Measurements from ENCODE around the gene PDE6B.
"Not testable (repeated sequence)": the region's sequence is repeated elsewhere in the genome, so short reads cannot be mapped to it uniquely, and the experiment has no call there.

Gene PDE6B

DNA sequence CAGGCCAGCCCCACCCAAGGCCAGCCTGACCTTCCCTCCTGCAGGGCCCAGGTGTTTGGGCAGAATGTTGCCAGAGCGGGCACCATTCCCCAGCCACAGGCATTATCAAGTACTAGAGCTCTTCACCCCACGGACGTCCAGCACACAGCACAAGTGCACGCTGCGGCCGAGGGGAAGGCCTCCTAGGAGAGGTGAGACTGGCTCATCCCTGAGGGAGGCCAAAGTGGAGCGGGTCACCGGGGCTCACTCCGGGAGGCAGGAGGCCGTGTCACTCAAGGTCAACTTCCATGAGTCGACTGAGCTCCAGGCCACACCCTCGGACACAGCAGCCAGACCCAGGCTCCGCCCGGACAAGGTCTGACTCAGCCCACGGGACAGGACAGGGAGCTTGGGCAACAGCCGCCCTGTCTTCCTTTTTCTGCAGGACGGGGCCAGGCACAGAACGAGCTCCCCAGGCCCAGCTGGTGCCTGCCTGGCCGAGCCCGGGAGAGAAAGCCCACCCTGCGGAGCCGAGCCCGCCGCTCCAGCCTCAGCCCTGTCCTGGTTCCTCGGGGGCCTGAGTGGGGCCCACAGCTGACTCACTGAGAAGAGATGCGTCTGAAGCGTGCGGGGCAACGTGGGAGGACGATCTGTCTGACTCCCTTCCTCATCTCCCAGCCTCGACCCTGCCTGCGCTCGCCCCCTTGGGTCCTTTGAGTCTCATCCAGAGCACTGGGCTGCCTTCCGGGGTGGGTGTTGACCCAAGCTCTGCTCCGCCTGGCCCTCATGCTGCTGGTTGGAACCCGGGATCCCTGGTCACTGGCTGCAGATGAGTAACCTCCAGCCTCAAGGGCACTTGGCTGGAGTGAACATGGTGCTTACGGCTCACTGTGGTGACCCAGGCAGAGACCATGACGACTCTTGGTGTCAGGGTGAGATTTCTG is 61.9 kb downstream of the PDE6B start:
- DNase-seq = no peak

GRCh38 chr4:687971-688853 is 62.8 kb downstream of the PDE6B start:
- DNase-seq = no peak

GRCh38 chr4:688854-689681 is 63.7 kb downstream of the PDE6B start, which contains the start of gene SLC49A3:
Gene SLC49A3 (minus strand): TSS chr4:689151. CDS start chr4:689127, 24 bp downstream.
- no peak for DNase-seq

DNA sequence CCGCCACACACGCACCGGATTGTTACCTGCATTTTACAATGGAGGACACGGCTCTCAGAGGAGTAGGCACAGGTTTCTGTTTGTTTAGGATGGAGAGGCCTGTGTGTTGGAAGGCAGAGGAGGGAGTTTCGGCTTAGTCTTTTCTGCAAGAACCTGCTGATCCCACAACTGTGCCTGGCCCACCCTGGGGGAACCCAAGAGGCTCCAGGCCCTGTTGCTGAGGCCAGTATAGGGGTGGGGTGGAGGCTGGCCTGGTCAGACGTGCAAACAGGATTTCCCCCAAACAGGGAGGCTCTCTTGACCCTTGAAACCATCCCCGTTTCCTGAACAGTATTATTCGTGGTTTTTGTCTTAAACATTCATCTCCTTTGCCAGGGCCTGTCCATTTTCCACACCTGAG is 64.3 kb downstream of the PDE6B start:
- no peak for DNase-seq

DNA sequence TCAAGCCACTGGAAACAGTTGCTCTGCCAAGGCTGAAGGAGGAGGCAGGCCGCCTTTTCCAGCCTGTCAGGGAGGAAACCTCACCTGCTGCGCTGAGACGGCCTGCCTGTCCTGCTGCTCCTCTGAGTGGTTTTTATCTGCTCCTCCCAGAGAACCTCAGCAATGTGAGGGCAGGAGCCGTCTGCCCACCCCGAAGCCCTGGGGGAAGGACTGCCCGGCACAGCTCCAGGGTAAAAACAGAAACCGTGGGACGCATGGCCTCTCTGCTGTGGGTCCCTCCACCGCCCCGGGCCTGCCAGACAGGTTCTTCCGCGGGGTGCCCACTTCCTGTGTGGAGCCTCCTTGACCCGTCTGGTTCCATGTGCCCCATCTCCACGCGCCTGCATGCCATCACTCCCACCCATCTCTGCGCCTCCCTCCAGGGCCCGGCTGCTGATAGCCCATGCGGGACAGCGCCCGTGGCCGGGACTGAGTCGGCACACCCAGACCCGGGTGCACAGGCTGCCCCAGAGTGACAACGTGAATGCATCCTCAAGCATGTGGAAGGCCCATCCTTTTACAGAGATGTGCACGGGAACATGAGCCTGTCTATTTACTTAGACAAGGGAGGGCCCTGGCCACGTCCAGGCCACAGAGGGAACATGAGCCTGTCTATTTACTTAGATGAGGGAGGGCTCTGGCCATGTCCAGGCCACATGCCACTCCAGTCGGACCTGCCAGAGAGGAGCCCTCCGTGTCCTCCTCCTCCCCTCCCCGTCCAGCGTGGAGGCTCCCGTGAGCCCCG is 67.6 kb downstream of the PDE6B start:
- no peak for DNase-seq

DNA sequence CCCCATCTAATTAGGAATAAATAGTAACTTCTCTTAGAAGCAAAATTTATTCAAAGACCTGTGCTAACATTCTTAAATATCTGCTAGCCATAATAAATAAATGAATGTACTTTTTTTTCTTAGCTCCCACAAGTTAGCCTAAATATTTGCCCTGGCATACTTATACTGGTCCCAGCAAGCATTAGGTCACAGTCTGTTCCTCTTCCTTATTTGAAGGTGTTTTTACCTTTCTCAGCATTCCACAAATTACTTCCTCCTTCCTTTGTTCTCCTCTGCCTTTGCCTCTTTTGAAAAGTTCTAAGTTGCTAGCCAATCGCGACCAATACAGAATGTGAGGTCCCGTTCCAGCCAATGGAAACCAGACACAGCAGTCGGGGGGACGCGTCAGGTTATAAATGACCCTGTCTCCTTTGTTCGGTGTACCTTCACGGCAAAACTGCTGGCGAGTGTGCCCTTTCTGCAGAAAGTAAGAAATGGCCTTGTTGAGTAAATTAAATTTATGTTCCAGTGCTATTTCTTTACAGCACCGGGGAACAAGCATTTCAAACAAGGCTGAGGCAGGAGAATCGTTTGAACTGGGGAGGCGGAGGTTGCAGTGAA is 69.1 kb downstream of the PDE6B start:
- not testable (repeated sequence) for DNase-seq

DNA sequence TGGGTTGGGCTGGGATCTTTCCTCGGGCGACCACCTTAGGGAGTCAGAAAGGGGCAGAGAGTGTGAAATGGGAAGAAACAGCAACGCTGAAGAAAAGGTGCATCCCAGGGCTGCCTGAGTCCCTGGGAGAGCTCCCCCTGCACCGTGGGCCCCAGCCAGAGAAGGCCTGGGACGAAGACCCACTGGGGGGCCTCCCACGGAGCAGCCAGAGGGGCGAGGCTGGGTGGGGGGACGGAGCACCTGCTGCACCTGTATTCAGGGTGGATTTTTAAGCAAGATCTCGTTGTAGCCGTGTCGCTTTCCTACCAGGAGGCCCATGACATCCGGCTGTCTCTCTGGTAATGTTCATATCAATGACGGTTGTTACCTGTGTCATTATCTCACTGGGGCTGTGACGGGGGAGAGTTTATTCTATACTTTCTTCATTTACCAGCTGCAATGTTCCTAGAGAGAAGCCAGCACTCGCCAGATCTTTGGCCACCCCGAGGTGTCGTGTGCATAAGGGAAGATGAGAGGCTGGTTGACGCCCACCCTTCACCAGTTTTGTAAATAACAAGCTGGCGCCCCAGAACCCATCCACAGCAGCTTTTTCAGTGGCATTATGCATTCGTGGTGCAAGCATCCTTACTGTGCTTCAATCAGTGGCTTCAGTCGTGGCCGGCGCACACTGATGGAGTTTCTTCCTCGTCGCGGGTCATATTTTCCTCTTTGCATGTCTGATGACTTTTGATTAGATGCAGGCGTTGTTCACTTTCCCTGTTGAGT is 74.6 kb downstream of the PDE6B start:
- no peak for DNase-seq

GRCh38 chr4:700587-701264 is 75.4 kb downstream of the PDE6B start:
- DNase-seq = no peak

GRCh38 chr4:702618-703048 is 77.3 kb downstream of the PDE6B start:
- no peak for DNase-seq

DNA sequence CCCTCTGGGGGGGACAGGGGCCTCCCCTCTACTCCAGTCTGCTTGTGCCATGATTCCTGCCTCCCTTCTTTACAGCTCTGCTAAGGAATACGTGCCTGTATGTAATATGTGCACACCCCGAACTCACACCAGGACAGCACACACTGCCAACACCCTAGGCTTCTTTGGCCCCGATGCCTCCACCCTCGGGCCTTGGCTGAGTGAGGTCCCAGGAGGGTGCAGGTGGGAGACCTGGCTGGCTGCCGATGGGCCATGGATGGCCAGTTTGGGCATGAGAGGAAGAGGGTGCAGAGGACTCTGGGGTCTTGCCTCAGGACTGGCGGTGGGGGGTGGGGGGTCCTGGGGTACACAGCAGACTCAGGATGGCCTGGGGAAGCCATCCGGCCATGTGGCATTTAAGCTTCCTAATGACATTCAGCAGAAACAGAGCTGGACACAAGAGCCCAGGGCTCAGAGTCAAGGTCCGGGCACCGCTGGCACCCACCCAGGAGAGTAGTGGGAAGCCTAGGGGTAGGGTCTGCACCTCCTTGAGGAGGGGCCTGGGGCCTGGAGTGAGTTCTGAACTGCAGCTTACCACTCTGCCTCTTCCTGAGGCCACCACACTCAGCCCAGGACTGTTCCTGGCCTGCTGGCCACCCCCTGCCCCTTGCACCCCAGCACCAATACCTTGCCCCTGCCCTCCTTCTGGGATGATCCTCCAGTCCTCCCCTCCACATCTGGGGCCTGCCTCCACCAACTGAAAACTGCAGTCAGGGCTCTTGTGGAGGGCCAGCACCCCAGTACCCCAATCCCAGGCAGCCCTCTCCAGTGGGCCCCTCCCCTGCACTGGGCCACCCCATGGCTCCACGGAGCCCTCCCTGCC is 78.2 kb downstream of the PDE6B start:
- no peak for DNase-seq

DNA sequence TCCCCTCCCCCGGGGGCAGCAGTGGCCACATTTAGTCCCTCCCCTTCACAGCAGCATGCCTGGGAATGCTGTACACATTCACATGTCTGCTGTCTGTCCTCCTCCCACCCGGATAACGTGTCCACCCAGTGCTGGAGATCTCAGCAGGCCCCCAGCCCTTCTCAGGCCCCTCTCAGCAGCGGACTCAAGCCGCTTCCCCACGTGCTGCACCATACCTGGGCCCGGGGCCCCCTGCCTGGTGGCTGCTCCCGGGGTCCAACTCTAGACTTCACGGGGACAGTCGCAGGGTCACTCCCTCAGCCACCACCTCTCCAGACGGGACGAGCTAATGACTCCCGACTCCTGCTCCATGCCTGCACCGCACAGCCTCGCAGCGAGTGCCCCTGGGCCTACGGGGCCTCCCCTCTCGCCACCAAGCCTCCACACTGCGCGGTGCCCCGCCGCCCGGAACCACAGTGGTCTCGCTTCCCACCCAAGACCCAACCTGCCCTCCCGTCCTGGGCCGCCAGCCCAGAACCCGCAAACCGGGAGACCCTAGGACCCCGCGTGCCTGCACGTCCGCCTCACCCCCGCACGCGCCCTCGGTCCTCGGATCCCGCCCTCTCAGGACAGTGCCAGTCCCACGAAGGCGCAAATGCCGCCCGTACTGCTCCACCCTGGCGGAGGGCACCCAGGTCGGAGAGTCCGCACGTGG is 79.0 kb downstream of the PDE6B start:
- DNase-seq = no peak

DNA sequence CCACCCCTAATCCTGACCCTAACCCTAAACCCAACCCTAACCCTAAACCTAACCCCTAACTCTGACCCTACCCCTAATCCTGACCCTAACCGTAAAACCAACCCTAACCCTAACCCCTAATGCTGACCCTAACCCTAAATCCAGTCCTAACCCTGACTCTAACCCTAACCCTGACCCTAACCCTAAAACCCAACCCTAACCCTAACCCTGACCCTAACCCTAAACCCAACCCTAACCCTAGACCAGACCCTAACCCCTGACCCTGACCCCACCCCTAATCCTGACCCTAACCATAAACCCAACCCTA is 79.6 kb downstream of the PDE6B start:
- no peak for DNase-seq

- peak; percentile 96 for DNase-seq
Observed at GRCh38 chr4:705278-706082, 80.1 kb downstream of the PDE6B start, which contains the start of gene PCGF3. Gene PCGF3 (plus strand): TSS chr4:705832. CDS start chr4:733681, 27,849 bp downstream.

DNA sequence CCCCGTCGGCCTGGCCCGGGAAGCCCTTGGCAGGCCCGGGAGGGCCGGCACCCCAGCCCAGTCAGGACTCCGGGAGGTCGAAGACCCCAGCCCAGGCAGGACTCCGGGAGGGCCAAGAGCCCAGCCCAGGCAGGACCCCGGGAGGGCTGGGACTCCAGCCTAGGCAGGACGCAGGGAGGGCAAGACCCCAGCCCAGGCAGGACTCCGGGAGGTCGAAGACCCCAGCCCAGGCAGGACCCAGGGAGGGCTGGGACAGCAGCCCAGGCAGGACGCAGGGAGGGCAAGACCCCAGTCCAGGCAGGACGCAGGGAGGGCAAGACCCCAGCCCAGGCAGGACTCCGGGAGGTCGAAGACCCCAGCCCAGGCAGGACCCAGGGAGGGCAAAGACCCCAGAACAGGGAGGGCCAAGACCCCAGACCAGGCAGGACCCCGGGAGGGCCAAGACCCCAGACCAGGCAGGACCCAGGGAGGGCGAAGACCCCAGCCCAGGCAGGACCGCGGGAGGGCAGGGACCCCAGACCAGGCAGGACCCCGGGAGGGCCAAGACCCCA is 80.8 kb downstream of the PDE6B start:
- not testable (repeated sequence) for DNase-seq

DNA sequence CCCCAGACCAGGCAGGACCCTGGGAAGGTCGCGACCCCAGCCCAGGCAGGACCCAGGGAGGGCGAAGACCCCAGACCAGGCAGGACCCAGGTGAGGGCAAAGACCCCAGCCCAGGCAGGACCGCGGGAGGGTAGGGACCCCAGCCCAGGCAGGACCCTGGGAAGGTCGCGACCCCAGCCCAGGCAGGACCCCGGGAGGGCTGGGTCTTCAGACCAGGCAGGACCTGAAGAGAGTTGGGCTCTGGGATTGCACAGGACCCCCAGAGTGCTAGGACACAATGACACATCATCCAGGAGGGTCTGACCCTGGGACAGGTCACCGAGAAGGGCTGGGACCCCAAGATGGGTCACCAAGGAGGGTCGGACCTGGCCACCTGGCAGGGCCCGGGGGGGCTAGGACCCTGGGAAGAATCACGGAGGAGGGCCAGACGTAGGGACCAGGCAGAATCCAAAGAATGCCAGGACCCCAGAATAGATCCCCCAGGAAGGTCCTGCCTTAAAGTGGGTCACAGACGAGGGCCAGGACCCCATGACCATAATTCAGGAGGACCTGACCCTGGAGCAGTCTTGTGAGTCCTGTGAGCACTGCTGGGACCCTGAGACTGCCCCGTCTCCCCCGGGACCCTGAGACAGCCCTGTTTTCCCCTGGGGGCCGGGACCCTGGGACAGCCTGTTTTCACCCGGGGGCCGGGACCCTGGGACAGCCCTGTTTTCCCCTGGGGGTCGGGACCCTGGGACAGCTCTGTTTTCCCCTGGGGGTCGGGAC is 81.6 kb downstream of the PDE6B start:
- no peak for DNase-seq

DNA sequence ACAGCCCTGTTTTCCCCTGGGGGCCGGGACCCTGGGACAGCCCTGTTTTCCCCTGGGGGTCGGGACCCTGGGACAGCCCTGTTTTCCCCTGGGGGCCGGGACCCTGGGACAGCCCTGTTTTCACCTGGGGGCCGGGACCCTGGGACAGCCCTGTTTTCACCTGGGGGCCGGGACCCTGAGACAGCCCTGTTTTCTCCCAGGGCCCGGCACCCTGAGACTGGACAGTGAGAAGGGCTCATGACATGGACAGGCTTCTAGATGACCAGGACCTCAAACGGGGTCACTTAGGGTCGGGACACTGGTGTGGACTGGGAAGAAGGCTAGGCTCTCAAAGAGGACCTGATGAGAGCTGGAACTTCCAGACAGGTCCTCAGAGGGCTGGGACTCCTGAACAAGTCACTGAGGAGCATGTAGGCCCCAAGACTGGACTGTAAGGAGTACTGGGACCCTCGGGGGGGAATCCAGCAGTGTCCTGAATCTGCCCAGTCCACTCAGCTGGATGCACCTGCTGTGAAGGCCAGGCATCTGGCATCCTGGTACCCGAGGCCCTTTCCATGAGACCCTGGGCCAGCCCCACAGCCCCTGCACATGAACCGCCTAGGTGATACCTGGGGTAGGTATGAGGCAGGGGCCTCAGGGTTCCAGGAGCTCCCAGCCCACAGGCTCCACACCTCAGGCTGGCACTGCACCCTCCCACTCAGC is 82.7 kb downstream of the PDE6B start:
- DNase-seq = no peak

All from CD4-positive, alpha-beta T cell treated with Interleukin-21 for 1 hour (primary cell).